CD1c-positive myeloid dendritic cell (primary cell): ENCODE data around the gene PTCD1.

ENCODE experiments used
- DNase-seq: peaks from one replicate; pipeline ENCODE4 v3.0.0-alpha.2; 2016; ENCODE audit errors: extremely low spot score

PTCD1 gene, protein sequence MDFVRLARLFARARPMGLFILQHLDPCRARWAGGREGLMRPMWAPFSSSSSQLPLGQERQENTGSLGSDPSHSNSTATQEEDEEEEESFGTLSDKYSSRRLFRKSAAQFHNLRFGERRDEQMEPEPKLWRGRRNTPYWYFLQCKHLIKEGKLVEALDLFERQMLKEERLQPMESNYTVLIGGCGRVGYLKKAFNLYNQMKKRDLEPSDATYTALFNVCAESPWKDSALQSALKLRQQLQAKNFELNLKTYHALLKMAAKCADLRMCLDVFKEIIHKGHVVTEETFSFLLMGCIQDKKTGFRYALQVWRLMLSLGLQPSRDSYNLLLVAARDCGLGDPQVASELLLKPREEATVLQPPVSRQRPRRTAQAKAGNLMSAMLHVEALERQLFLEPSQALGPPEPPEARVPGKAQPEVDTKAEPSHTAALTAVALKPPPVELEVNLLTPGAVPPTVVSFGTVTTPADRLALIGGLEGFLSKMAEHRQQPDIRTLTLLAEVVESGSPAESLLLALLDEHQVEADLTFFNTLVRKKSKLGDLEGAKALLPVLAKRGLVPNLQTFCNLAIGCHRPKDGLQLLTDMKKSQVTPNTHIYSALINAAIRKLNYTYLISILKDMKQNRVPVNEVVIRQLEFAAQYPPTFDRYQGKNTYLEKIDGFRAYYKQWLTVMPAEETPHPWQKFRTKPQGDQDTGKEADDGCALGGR

DNA sequence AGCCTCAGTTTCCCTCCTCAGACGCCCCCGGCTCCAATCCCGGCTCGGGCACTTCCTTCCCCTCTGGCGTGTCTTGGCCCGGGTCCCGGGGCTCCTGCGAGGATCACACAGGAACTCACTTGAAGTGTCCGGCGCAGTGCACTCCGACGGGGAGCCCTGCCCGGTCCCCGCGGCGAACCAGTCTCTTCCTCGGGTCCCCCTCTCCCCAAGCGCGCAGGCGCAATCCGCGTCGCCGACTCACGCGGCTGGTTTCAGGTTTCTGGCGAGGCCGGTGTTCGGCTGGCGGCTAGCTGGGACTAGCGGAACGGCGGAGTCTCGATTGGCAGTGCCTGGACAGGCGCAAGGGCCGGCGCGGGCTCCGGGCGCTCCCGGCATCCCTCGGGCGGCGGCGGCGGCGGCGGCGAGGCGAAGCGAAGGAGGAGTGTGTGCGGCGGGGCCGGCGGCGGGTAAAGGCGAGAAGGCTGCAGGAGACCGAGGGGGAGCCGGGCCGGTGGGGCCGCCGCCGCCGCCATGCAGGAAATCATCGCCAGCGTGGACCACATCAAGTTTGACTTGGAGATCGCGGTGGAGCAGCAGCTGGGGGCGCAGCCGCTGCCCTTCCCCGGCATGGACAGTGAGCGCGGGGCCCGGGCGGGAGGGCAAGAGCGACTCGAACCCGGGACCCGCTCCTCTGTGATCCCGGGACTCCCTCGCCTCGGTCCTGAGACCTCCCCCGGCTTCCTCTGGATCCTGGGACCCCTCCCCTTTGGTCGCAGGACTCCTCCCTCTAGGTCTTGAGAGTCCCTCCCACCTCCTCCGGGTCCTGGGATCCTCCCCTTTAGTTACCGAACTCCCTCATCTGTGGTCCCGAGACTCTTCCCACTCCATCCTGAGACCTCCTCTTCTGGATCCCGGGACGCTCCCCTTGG lies at the start of gene PTCD1, which contains the start of gene CPSF4:
TSS of gene PTCD1 (minus strand) at position 226 of the 908 bp plus-strand sequence. CDS start 3,556 bp downstream, outside the sequence.
TSS of gene CPSF4 (plus strand) at position 371 of the 908 bp plus-strand sequence. CDS start at position 511, 140 bp downstream.
- DNase-seq: peak; percentile 97

DNA sequence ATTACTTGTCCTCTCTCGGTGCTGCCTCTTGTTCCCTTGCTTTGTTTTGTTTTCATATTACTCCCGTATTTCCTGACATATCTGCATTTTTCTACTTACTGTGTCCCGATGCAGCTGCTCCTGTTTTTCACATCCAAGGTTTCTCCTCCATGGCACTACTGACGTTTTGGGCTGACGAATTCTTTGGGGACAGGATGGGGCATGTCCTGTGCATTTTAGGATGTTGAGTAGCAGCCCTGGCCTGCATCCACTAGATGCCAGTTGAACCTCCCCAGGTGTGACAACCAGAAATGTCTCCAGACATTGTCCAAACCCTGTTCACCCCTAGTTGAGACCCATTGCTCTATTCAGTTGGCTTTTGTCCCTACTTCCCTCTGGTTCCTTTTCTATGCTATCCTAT lies 46.5 kb upstream of the PTCD1 start:
- DNase-seq: no peak

DNA sequence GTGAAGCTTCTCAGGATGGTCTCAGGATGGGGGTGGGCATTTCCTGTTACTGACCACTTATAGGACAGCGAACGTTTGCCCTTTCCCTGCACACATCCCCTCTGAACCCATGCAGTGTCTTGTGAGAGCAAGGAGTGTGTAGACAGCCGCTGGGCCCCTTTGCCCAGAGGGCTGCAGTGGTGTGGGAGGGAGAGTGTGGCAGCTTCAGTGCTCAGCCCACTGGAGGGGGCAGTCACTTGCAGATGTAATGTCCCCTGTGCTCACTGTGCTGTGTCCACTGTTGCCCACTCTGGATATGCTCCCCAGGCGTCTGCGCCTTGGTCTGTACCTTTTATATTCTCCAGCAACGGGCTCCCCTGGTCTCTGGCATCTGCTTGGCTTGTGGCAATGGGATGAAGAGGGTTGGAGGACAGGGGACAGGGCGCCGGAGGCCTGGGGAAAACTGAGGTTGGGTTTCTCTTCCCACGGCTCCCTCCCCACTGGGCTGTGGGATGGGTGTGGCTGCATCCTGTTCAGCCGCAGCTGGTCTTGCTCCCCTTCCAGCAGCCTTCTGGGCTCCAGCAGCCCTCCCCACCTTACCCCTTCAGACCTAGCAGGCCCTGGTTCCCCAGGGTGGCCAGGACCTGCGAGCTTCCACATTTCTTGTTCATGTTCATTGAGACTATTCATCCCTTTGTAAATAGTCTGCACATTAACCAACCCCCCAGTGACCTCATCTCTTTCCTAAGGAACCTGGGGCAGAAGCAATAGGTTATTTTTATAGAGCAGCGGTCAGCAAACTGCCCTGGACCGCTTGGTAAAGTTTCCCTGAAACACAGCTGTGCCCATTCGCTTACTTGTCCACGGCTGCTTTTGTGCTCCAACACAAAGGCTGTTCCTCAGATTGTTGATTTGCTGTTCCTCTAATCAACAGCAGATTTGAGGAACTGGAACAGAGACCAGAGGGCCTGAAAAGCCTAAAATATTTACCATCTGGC lies 40.2 kb upstream of the PTCD1 start:
- peak; percentile 23 for DNase-seq

DNA sequence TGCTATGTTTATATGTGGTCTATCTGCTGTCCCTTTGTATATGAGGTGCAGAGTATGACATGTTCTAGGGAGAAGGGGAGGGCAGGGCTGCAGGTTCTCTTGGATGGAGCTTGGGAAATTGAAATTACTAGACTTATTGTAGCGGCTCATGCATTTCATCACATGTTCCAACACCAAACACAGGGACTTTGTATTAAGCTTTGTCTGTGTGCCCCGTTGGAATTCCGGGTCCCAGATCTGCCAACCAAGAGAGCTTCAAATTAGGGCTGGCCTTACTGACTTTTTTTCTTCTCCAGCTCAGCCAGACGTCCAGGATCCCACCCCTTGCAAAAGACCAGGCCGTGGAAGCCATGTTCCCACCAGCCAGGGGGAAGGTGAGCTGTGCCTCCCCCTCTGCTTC lies 37.5 kb upstream of the PTCD1 start:
- no peak for DNase-seq

DNA sequence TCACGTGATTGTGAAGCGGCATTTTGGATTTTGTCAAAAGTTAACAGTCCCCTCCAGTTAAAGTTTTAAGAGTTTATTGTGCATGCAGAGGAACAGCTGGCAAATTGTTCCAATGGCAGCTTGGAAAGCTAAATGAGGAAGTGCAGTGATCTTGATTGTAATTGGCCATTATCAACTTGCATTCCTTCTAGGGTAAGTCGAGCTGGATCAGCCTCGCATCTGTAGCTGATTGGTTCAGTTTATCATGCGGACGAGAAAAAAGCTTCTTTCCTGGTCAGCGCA lies 34.7 kb upstream of the PTCD1 start:
- DNase-seq: peak; percentile 83

DNA sequence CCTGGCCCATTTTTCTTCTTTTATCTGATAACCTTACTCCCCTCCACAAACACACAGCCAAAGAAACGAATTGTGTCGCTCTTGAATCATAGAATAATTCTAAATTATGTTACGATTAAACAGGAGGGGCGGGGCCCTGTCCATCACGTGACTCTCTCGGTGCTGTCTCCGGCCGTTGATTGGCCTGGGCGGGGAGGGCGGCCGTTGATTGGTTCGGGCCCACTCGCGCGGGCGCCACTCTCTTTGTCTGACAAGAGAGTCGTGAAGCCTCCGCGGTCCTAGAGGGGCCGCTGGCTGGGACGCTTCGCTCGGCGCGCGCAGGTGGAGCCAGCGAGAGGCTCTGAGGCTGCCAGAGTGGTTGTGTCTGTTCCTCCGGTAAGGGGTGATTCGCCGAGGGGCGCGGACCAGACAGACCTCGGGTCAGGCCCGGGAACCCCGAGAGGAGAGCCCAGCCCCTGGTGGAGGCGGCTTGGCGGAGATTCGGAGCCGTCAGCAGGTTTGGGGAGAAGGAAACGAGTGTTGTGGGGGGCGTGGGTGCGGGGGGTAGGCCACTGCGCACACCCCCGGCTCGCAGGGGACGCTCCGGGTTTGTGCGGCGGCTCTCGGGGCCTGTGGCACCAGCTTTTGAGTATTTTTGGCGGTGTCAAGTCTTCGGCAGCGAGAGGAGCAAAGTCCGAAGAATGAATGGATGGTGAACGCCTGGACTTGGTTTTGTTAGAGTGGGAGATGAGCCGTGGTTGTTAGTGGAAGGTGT lies 34.1 kb upstream of the PTCD1 start, which contains the start of gene ZNF789:
TSS of gene ZNF789 (plus strand) at position 330 of the 754 bp plus-strand sequence. CDS start 3,567 bp downstream, outside the sequence.
- peak; percentile 98 for DNase-seq

DNA sequence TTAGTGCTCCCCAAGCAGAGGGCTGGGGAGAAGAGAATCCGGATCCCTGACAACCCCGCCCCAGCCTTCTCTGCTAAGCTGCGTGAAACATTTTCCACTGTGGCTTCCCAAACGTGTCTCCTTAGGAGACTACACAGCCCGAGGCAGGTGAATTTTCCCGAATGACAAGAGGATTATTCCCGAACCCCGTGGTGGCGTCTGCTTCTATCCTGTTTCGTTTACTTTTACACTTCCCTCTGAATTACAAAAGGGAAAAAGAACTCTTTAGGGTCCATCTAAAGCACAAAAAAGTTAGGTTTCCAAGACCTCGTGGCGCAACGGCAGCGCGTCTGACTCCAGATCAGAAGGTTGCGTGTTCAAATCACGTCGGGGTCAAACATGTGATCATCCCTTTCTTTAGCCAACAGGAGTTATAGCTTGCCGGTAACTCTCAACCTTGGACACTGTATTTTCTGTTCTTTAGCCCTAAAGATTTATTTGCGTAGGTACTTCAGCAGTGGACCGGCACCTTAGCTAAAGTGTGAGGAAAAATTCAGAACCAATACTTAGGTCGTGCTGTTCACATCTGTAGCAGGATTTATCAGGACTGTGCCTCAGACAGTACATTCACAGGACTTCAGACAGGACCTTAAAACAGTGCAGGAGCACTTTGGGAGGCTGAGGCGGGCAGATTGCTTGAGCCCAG lies 30.9 kb upstream of the PTCD1 start:
- DNase-seq: no peak

DNA sequence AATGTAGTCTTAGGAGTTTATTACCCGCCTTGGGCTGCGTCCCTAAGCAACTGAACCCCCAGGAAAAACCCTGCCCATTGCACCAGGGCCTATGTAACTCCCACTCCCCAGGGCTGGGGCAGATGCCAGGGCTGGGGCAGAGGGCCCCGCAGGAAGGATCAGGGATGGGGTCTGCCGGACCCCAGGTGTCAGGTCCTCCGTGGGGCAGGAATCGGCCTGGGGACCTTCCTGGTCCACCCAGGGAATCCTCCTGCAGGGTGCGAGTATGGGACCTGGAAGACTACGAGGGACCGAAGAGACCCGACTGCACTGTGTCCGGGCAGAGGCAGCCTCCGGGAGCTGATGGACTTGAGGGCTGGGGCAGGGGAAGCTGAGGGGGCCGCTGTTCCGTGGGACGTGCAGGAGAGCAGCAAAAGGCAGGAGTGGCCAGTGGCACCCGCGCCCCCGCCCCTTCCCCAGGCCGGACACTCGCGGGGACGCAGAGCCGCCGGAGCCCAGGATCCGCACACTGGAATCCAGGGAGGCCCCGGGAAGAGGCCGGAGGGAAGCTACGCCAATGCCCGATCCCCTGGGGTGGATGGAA lies 29.8 kb upstream of the PTCD1 start:
- no peak for DNase-seq

DNA sequence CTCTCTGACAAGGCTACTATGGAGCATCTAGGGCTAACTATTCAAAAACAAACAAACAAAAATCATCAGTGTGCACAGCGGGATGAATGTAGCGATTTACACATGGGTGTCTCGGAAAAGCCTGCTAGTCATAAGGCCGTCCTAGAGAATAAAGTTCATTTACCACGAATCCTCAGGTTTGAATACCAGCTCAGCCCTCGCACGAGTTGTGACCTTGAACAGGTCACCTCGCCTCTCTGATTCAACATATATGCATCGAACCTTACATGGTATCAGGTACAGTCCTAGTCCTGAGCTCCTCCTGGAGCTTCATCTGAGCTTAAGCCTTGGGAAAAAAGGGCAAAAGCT lies 26.8 kb upstream of the PTCD1 start:
- no peak for DNase-seq

DNA sequence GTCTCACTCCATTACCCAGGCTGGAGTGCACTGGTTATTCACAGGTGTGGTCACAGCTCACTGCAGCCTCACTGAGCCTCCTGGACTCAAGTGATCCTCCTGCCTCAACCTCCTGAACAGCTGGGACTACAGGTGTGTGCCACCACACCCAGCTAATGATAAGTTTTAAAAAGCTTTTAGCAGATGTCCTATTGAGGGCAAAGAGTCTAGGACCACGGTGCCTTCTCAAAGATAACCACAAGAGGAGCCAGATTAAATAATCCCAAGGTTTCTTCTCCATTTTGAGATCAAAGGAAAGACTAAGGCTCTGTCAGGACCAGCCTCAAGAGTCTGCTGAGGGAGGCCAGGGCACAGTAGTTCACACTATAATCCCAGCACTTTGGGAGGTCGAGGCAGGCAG lies 22.6 kb upstream of the PTCD1 start:
- no peak for DNase-seq

DNA sequence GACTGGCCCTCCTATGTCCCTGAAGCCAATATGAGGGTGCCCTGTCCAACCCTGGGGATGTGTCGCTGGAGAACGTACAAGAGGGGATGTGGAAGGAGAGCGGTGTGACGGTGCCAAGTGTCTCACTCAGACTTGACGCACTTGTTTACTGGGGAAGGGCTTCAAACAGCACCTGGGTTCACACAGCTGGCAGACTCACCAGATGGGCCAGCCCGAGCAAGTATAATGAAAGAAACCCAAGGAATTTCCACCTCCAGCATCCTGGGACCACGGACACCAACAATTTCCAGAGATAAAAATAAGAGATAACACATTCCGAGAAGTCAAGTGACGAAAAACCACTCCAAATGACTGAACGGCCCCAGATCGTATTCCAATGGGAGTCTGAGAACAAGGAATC lies 22.1 kb upstream of the PTCD1 start:
- no peak for DNase-seq

DNA sequence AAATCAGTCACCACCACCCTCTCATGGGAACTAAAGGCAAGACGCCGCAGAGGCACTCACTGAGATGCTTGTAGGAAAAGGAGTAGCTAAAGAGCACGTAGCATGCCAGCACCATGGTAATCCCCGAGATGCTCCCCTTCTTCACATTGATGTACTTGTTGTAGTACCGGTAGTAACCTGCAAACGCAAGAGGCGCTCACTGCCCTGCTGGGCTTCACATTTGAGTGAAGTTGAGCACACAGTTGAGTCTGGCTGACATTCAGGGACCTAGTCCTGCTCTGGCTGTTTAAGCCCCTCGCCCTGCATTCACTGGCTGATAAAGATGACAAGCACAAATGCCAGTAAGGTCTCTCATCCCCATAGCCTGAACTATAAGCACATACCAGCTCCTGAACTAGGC lies 20.5 kb upstream of the PTCD1 start:
- peak; percentile 26 for DNase-seq

DNA sequence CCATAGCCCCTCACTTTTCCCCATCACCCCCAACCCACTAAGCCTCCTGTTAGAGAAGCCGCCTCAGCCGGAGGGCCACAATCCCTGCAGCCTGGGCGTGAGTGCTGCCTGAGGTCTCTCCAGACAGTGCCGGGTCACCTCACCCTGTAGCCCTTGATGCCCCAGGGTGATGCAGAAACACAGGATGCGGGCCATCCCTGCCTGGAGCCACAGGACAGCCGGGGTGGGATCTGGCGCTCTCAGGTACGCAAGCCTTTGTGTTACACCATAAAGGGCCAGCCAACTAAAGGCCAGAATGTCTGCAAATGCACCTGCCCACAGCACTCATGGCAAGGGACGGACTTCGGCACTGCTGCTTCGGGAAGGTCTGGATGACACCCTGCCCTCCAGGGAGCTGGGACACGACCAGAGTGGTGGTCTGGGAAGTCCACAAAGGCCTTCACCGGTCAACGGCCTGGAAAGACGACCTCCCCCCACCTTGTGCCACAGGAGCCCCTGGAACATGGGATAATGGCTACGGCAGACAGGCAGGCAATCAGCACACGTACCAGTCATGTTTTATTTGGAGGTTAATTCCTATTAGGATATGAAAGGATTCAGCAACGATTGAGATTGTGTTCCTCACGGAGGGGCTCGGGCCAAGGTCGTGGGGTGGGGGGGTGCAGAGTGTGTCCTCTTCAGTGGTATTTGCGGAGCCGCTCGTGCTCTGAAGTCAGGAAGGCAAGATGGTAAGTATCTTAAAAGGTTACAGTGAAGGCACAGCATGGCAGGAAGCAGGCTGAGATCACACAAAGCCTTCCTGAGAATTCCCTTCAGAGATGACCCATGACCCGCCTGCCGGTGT lies 19.3 kb upstream of the PTCD1 start:
- no peak for DNase-seq

DNA sequence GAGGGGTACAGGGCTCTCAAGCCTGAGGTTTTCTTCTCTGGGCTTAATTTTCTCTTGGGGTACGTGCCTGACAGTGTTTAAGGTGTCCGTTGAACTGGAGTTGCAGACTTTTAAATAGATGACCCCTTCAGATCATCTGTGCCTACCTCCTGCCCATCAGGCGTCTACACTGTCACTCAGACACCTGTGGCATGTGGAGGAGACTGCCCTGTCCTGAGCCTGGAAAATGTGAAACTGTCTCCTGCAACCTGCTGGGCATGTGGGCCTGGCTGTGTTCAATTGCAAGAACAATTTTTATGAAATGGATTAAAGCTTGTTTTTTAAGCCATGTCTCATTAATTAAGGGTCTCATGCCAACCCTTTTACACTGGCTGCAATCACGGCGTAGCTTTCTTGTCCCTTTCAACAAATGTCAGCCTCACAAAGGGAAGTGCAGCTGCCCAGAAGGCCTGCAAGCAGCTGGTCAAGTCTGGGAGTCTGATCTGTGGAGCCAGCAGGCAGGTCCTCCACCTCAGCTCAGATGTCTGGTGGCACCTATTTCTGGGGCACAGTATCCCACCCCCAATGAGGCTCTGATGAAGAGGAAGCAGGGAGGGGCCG lies 18.6 kb upstream of the PTCD1 start:
- no peak for DNase-seq

DNA sequence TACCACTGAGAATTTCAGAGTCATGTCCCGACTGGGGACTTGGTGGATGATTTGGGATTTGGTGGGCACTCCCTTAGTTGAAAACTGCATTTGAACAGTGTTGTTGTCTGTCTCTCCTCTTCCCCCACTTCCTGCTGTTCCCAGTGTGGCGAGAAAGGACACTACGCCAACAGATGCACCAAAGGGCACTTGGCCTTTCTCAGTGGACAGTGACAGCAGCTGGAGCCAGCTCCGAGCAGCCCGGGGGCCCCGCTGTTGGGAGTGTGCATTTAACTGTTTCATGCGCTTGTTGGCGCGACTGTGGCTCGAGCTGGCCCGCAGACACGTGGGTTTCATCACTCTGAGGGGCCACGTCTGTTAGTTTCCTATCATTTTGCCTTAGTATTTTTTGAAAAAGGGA lies 17.7 kb upstream of the PTCD1 start:
- DNase-seq: no peak

DNA sequence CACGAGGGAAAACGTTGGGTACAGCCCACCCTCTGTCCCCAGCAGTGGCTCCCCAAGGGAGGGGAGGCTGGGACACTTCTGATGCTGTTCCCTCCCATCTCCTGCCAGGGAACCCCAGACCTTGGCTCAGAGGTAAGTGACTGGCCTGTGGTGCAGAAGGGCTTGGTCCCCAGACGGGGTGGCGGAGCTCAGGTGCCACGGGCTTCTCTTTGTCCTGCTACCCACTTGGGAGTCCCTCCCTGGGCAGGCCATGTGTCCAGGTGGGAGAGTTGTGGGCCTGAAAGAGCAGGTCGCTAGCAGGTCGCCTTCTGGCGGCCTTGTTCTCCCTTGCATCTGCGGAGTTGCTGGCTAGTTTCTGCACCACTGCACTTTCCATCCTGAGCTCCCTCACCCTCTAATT lies 17.3 kb upstream of the PTCD1 start:
- DNase-seq: no peak

DNA sequence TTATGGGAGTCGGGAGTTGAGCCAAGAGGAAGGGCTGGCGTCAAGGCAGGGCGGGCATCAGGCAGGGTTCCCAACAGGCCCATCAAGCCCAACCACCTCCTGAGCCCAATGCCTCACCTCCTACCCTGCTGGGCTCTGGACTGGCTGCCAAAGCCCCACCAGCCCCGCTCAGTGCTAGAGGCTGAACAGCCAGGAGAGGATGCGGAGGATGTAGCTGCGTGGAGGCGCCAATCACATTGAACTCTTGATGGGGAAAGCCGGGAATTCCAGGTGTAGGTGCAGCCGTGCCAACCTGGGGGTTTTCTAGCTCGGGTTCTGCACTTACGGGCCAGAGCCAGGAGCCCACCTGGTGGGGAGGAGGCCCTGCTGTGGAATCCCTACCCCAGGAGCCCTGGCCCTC lies 14.5 kb upstream of the PTCD1 start:
- no peak for DNase-seq

DNA sequence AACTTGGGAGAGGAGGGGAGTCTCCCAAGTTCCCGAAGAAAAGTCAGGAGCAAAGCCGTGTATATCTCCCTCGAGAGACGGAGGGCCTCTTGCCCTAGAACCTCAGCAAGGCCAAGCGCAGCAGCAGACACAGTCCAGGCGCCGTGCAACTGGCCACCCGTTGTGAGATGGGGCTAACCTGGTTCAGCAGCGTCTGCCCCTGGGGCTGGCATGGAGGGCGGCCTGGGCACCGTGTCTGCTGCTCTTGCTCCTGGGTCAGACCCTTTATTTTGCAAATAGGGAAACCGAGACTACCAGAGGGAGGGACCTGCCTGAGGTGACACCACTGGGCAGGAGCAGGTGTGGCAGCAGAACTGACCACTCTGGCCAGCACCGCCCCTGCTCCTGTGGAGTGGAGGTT lies 13.9 kb upstream of the PTCD1 start:
- DNase-seq: no peak
